GM23338 (cell line): ENCODE measurements around the gene NTRK1. TPM values are rescaled to one million over a fixed set of nuclear protein-coding genes. Genes with fewer than 3 reads are reported as not detected.

ENCODE experiments used
- ATAC-seq: fragments of 200-7000 bp; cut with Tn5 transposase; 3 replicates; pipeline ENCODE4 v1.9.1; 2020
- DNase-seq: peaks from one replicate; pipeline ENCODE4 v3.0.0-alpha.2; 2015; ENCODE audit warnings: low spot score
- H2AFZ ChIP-seq: fragments of 200-600 bp; sonication (generic); 2 replicates; pipeline ENCODE4 v1.8.0; 2016; ENCODE audit warnings: antibody characterized with exemption, mild to moderate bottlenecking, moderate library complexity
- H3F3A ChIP-seq: fragments of 200-600 bp; sonication (generic); replicated peaks from 2 replicates; pipeline ENCODE4 v1.8.0; 2017; ENCODE audit warnings: antibody characterized with exemption, mixed run types, low read depth
- H3K27ac ChIP-seq: fragments of 200-600 bp; sonication (generic); 2 replicates; pipeline ENCODE4 v1.6.1; 2016; ENCODE audit warnings: low read depth
- H3K27me3 ChIP-seq: fragments of 200-600 bp; sonication (generic); 2 replicates; pipeline ENCODE4 v1.8.0; 2016; ENCODE audit warnings: mild to moderate bottlenecking, mixed run types, moderate library complexity; ENCODE audit not compliant: insufficient read depth
- H3K36me3 ChIP-seq: fragments of 200-600 bp; sonication (generic); 2 replicates; pipeline ENCODE4 v1.8.0; 2016; ENCODE audit warnings: mild to moderate bottlenecking; ENCODE audit not compliant: insufficient read depth
- H3K4me1 ChIP-seq: fragments of 200-600 bp; sonication (generic); 2 replicates; pipeline ENCODE4 v1.8.0; 2016; ENCODE audit warnings: mild to moderate bottlenecking, moderate library complexity; ENCODE audit not compliant: insufficient read depth
- H3K4me2 ChIP-seq: fragments of 200-600 bp; sonication (generic); 2 replicates; pipeline ENCODE4 v1.7.1; 2017; ENCODE audit warnings: mixed run types
- H3K4me3 ChIP-seq: fragments of 200-600 bp; sonication (generic); 2 replicates; pipeline ENCODE4 v1.6.1; 2016; ENCODE audit warnings: mixed run types
- H3K79me2 ChIP-seq: fragments of 200-600 bp; sonication (generic); replicated peaks from 2 replicates; pipeline ENCODE4 v1.8.0; 2017; ENCODE audit warnings: mild to moderate bottlenecking; ENCODE audit not compliant: insufficient read depth
- H3K9me2 ChIP-seq: fragments of 200-600 bp; sonication (generic); 2 replicates; pipeline ENCODE4 v1.8.0; 2017; ENCODE audit not compliant: insufficient read depth
- H4K20me1 ChIP-seq: fragments of 200-600 bp; sonication (generic); replicated peaks from 2 replicates; pipeline ENCODE4 v1.8.0; 2017; ENCODE audit warnings: mild to moderate bottlenecking; ENCODE audit not compliant: insufficient read depth
- H3K27ac Mint-ChIP-seq: 2 replicates; pipeline ENCODE4 v1.8.0; 2020; ENCODE audit warnings: inconsistent platforms, mild to moderate bottlenecking, moderate library complexity, mixed read lengths
- H3K27me3 Mint-ChIP-seq: 3 replicates; pipeline ENCODE4 v1.8.0; 2022; ENCODE audit warnings: low read depth, mild to moderate bottlenecking, moderate library complexity, mixed read lengths, inconsistent platforms; ENCODE audit not compliant: insufficient read depth, poor library complexity
- H3K36me3 Mint-ChIP-seq: 3 replicates; pipeline ENCODE4 v1.8.0; 2021; ENCODE audit warnings: low read depth, mild to moderate bottlenecking, inconsistent platforms, moderate library complexity, mixed read lengths
- H3K4me1 Mint-ChIP-seq: 3 replicates; pipeline ENCODE4 v1.8.0; 2020; ENCODE audit warnings: mild to moderate bottlenecking, inconsistent platforms, mixed read lengths
- H3K4me3 Mint-ChIP-seq: 3 replicates; pipeline ENCODE4 v1.8.0; 2021; ENCODE audit warnings: moderate library complexity, mild to moderate bottlenecking, inconsistent platforms, mixed read lengths
- H3K9me3 Mint-ChIP-seq: 3 replicates; pipeline ENCODE4 v1.8.0; 2020; ENCODE audit warnings: moderate library complexity, mild to moderate bottlenecking, inconsistent platforms, mixed read lengths
- CREB1 ChIP-seq: fragments of 250-450 bp; sonication (Bioruptor Pico); IDR thresholded peaks from 2 replicates; pipeline ENCODE4 v1.5.0; 2020; ENCODE audit warnings: low read depth, mild to moderate bottlenecking, moderate library complexity
- CTCF ChIP-seq, 2 experiments: fragments of 200-600 bp in 1 of 2; sonication (generic) in 1 of 2; conservative IDR thresholded peaks; 2 replicates each; pipeline versions ENCODE4 v1.5.1 to v1.6.1; 2016 to 2017; ENCODE audit warnings: antibody characterized with exemption in 2 of 2, low read depth in 2 of 2, mild to moderate bottlenecking in 2 of 2, moderate library complexity in 1 of 2
- ETS1 ChIP-seq: IDR thresholded peaks from 2 replicates; pipeline ENCODE4 v1.6.1; 2016; ENCODE audit warnings: antibody characterized with exemption
- EZH2 ChIP-seq: fragments of 200-600 bp; sonication (generic); IDR thresholded peaks from one replicate; pipeline ENCODE4 v1.8.0; 2017; ENCODE audit warnings: antibody characterized with exemption, mild to moderate bottlenecking, low read depth; ENCODE audit not compliant: unreplicated experiment
- EZH2phosphoT487 ChIP-seq: fragments of 200-600 bp; sonication (generic); IDR thresholded peaks from one replicate; pipeline ENCODE4 v1.8.1; 2018; ENCODE audit warnings: antibody characterized with exemption; ENCODE audit not compliant: unreplicated experiment
- JUNB ChIP-seq: IDR thresholded peaks from one replicate; pipeline ENCODE4 v1.6.1; 2016; ENCODE audit warnings: antibody characterized with exemption; ENCODE audit not compliant: unreplicated experiment
- NANOG ChIP-seq: IDR thresholded peaks from 2 replicates; pipeline ENCODE4 v1.6.1; 2016; ENCODE audit warnings: antibody characterized with exemption, borderline replicate concordance
- REST ChIP-seq: IDR thresholded peaks from one replicate; pipeline ENCODE4 v1.6.1; 2018; ENCODE audit warnings: antibody characterized with exemption; ENCODE audit not compliant: unreplicated experiment
- STAT1 ChIP-seq: IDR thresholded peaks from one replicate; pipeline ENCODE4 v1.6.1; 2016; ENCODE audit warnings: antibody characterized with exemption; ENCODE audit not compliant: unreplicated experiment
- ZNF114 ChIP-seq: fragments of 250-450 bp; sonication (Bioruptor Pico); IDR thresholded peaks from 2 replicates; pipeline ENCODE4 v1.5.0; 2020; ENCODE audit warnings: mild to moderate bottlenecking, moderate library complexity
- ZNF331 ChIP-seq: fragments of 250-450 bp; sonication (Bioruptor Pico); IDR thresholded peaks from 2 replicates; pipeline ENCODE4 v1.5.0; 2020; ENCODE audit warnings: low read depth, mild to moderate bottlenecking, moderate library complexity
- polyA plus RNA-seq: library from polyadenylated mRNA; unstranded; fragments of >200 nt; fragmentation: Nextera tagmentation; extraction: Ambion mirVana; gene quantifications from 2 replicates; pipeline ENCODE4 v1.2.1, GENCODE V29; 2016
- total RNA-seq: library from RNA; depleted of rRNA; stranded (reverse); fragments of >200 nt; shearing (Covaris generic); gene quantifications from 2 replicates; pipeline ENCODE4 v1.2.3, GENCODE V29; 2014

NTRK1 gene
- total and polyA plus RNA-seq, 2 experiments from 2014 or later, result 0.42 to 0.45 TPM

- TF ChIP-seq ETS1, result no peak
These were observed 13.5 kb downstream of the NTRK1 start (continued) for GRCh38 chr1:156874142-156874541.

GRCh38 chr1:156874572-156875340, 14.1 kb downstream of the NTRK1 start:
- H3K36me3 Mint-ChIP-seq, result no peaks in the 10 kb centered on the region
- Histone ChIP-seq H3K36me3 (no peaks in the 10 kb centered on the region), H3K79me2 (no peaks in the 10 kb centered on the region), H4K20me1 (no peaks in the 10 kb centered on the region), H3K9me2 (no peaks in the 10 kb centered on the region), H3K27me3 (peaks cover 30% of the 10 kb centered on the region), H2AFZ (no peak overlapping the region), H3K4me3 (no peak overlapping the region), H3K4me1 (peaks cover 3% of the 10 kb centered on the region; the same call in 1 of the 2 replicates), H3K4me2 (no peak overlapping the region), H3K27ac (no peak overlapping the region), H3F3A (0 out of 2 replicates have a peak, but pooled peaks cover 3% of the 10 kb centered on the region)
- peaks cover 10% of the 10 kb centered on the region; the same call in 2 of the 3 replicates for H3K4me1 Mint-ChIP-seq
- H3K27ac Mint-ChIP-seq, result no peak overlapping the region
- no peak for DNase-seq
- no peak for ATAC-seq
- H3K4me3 Mint-ChIP-seq, result no peak overlapping the region; the same call in 2 of the 3 replicates
- TF ChIP-seq STAT1 (no peak), CREB1 (CRISPR knock-in tag) (no peak), ETS1 (no peak)
- no peaks in the 10 kb centered on the region for H3K9me3 Mint-ChIP-seq
- peaks cover 17% of the 10 kb centered on the region for H3K27me3 Mint-ChIP-seq

- no peak for ATAC-seq
- H3K9me3 Mint-ChIP-seq, result no peaks in the 10 kb centered on the region
- peaks cover 19% of the 10 kb centered on the region for H3K27me3 Mint-ChIP-seq
- H3K4me3 ChIP-seq, result no peak overlapping the region
- H3K36me3 ChIP-seq, result no peaks in the 10 kb centered on the region
- H3F3A ChIP-seq, result 0 out of 2 replicates have a peak, but pooled peaks cover 3% of the 10 kb centered on the region
- H3K4me1 Mint-ChIP-seq, result peaks cover 10% of the 10 kb centered on the region; the same call in 2 of the 3 replicates
- H3K4me2 ChIP-seq, result no peak overlapping the region
- TF ChIP-seq EZH2phosphoT487 (no peak), JUNB (no peak), NANOG (no peak), ZNF114 (no peak), EZH2 (no peak), REST (no peak), ZNF331 (CRISPR knock-in tag) (no peak), CTCF (conservative IDR thresholded peaks at IDR 0.05; ENCODE audit: low read depth in 2 of 2) (no peak), CREB1 (CRISPR knock-in tag) (no peak)
- no peak overlapping the region for H3K4me3 Mint-ChIP-seq
- no peaks in the 10 kb centered on the region for H4K20me1 ChIP-seq
- no peaks in the 10 kb centered on the region for H3K79me2 ChIP-seq
- H3K27ac Mint-ChIP-seq, result no peak overlapping the region
- no peaks in the 10 kb centered on the region for H3K36me3 Mint-ChIP-seq
- H3K27ac ChIP-seq, result no peak overlapping the region
- H3K9me2 ChIP-seq, result no peaks in the 10 kb centered on the region
- peaks cover 29% of the 10 kb centered on the region for H3K27me3 ChIP-seq
- DNase-seq, result no peak
- H2AFZ ChIP-seq, result no peak overlapping the region
- peaks cover 3% of the 10 kb centered on the region; the same call in 1 of the 2 replicates for H3K4me1 ChIP-seq
These were observed 14.6 kb downstream of the NTRK1 start for GRCh38 chr1:156875341-156875615.
